Rectal smooth muscle tissue (tissue), 1 donor: Measurements from ENCODE around the gene SNX30.

Experiments
- H3K27ac ChIP-seq: one replicate; pipeline ENCODE4 v1.7.0; 2013; ENCODE audit warnings: low read depth, low read length, inconsistent platforms
- H3K27me3 ChIP-seq: one replicate; pipeline ENCODE4 v1.7.0; 2013; ENCODE audit warnings: low read length; ENCODE audit not compliant: control insufficient read depth, insufficient read depth
- H3K36me3 ChIP-seq: one replicate; pipeline ENCODE4 v1.7.0; 2013; ENCODE audit warnings: low read length; ENCODE audit not compliant: control insufficient read depth, insufficient read depth
- H3K4me1 ChIP-seq: one replicate; pipeline ENCODE4 v1.7.0; 2013; ENCODE audit warnings: low read length; ENCODE audit not compliant: control insufficient read depth, insufficient read depth
- H3K4me3 ChIP-seq: one replicate; pipeline ENCODE4 v1.7.0; 2013; ENCODE audit warnings: low read length
- H3K9ac ChIP-seq: one replicate; pipeline ENCODE4 v1.7.0; 2013; ENCODE audit warnings: low read length

SNX30 gene

DNA sequence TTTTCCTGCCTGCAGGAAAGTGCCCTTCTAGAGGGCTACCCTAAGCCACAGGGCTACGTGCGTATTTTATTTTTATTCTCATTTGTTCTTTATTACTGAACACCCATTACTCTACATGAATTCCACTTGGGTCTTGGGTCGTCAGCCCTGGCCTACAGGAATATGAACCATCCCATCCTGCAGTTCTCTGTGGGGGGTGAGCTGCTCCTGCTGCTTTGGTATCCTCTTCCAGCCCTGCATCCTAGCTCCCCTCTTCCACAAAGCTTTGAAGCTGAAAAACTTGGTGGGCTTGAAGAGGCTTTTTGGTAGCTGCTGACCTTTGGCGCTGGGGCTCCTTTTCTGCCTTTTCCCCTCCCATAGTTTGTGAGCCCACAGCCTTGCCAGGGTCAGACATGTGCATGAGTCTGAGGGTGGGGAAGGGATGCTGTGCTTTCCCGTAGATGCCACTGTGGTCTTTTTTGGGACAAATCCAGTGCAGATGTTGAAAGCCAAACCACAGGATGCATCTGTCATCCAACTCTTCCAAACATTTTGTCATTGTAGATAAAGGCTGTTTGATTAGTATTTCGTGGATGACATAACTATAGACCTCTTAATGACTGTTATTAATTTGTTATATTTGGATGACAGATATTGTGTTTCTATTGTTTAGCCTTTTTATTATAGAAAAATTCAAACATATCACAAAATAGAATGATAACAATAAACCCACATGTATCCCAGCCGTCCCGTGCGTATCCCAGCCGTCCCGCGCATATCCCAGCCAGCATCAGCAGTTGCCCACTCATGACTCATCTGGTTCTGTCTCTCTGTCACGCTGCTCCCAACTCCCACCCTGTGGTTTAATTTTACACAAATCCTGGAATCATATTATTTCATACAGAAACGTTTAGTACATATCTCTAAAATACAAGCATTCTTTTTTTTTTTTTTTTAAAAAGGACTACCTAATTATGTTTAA is 96.2 kb downstream of the SNX30 start:
- Histone ChIP-seq H3K27me3 (no peaks in the 10 kb centered on the region), H3K27ac (no peak overlapping the region), H3K9ac (no peak overlapping the region), H3K36me3 (peaks cover 7% of the 10 kb centered on the region), H3K4me1 (no peaks in the 10 kb centered on the region), H3K4me3 (no peak overlapping the region)

DNA sequence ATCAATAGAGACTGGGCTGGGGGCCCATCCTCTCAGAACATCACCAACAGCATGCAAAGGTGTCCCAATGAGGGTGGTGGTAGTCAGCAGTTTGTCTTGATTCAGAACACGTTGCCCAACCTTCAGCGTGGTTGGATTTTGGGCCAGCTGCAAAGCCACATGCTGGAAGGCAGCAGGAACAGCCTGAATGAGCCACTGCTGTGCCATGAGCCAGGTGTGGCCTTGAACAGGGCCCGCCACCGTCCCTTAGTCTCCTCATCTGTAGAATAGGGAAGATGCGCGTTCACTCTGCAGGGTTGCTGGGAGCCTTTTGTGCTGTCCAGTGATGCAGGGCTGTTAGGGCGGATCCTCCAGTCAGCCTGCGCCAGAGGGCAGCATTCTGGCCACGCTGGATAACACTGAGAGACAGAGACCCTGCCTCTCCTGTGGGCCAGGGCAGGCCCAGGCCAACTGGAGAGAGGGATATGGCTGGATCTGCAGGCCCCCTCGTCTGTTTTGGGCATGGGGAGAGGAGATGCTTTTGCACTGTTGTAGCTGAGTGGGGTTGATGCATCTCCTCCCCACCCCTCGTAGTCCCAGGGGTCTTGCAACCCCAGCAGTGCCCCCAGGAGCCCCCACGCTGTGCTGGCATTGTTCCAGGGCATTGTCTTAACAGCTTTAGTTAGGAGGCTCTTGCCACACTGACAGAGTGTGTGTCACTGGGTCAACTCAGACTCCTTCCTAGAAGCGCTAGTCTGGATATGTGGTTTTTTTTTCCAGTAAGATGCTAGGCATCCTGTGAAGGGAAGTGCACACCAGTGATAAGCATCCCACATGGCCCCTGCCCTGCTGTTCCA is 98.0 kb downstream of the SNX30 start:
- Histone ChIP-seq H3K9ac (no peak overlapping the region), H3K27me3 (no peaks in the 10 kb centered on the region), H3K36me3 (peaks cover 9% of the 10 kb centered on the region), H3K4me1 (no peaks in the 10 kb centered on the region), H3K4me3 (no peak overlapping the region), H3K27ac (no peak overlapping the region)

DNA sequence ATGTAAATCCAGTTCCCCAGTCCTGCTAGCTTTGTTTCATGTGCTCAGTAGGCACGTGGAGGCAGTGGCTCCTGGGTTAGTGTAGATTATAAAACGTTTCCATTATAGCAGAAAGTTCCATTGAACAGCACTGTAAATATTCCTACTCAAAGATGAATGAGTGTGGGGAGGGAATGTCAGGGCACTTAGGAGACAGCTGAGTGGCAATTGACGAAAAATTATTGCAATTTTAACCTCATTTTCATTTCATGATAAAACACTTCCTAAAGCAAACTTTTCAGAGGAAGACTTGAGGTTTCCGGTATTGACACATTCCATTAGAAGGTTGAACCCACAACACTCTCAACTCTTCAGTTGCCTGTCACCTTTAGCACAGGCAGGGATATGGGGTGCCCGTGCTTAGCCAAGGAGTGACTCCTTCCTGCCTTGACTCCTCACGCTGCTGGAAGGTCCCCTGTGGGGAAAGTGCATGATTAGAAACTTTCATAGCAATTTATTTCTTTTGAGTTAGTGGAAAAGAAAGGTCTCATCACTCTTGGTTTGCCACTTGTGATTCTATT is 98.9 kb downstream of the SNX30 start:
- H3K27me3 ChIP-seq, result no peaks in the 10 kb centered on the region
- H3K4me1 ChIP-seq, result no peaks in the 10 kb centered on the region
- no peak overlapping the region for H3K27ac ChIP-seq
- no peak overlapping the region for H3K9ac ChIP-seq
- no peak overlapping the region for H3K4me3 ChIP-seq
- H3K36me3 ChIP-seq, result peaks cover 9% of the 10 kb centered on the region

DNA sequence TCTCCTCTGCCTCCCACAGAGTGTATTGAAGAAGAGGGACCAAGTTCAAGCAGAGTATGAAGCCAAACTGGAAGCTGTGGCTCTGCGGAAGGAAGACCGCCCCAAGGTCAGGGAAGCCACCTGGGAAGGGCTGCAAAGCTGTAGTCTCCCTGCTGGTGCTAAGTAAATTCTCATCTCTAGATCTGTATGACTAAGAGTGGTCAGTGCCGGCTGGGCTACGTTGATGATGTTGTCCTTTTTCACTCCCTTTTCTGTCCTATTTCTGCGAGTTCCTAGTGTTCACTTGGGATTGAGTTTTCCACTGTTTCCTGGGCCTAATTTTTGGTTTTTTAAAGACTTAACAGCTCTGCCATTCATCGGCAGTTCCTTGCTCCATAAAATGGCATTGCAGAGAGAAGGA is 100.3 kb downstream of the SNX30 start:
- peaks cover 9% of the 10 kb centered on the region for H3K36me3 ChIP-seq
- no peaks in the 10 kb centered on the region for H3K27me3 ChIP-seq
- H3K27ac ChIP-seq, result no peak overlapping the region
- H3K9ac ChIP-seq, result no peak overlapping the region
- H3K4me3 ChIP-seq, result no peak overlapping the region
- H3K4me1 ChIP-seq, result no peaks in the 10 kb centered on the region

DNA sequence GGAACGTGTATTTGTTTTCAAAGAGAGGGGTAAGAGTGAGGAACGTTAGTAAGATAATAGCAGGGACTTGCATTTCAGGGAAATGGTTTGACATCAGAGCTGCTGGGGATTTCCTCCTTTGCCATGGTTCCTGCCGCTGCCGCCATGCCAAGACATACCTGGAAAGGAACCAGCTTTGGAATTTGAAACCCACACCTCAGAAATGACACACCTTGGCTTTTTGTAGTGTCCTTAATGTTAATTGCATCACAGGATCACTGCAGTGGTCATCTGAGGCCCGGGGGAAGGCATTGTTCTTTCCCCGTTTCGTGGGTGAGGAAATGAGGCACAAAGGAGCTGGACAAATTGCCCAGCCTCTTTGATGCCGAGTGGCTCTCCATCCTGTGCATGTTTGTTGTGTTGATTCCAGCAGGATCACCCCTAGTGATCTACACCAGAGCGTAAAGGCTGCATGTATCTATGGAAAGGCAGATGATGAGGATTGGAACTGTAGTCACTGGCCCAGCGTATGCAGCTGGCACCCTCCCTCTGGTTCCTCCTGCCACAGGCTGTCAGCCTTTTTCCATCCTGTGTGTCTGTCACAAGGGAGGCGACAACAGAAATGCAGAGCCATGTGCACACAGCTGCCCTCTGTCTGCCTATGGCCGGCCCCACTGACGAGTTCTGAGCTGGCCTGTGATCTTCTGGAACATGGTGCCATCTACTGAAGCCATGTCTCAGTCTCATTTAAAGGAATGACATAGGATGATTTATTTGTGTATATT is 102.4 kb downstream of the SNX30 start:
- Histone ChIP-seq H3K4me1 (no peaks in the 10 kb centered on the region), H3K9ac (no peak overlapping the region), H3K27me3 (no peaks in the 10 kb centered on the region), H3K27ac (no peak overlapping the region), H3K4me3 (no peak overlapping the region), H3K36me3 (peaks cover 9% of the 10 kb centered on the region)

DNA sequence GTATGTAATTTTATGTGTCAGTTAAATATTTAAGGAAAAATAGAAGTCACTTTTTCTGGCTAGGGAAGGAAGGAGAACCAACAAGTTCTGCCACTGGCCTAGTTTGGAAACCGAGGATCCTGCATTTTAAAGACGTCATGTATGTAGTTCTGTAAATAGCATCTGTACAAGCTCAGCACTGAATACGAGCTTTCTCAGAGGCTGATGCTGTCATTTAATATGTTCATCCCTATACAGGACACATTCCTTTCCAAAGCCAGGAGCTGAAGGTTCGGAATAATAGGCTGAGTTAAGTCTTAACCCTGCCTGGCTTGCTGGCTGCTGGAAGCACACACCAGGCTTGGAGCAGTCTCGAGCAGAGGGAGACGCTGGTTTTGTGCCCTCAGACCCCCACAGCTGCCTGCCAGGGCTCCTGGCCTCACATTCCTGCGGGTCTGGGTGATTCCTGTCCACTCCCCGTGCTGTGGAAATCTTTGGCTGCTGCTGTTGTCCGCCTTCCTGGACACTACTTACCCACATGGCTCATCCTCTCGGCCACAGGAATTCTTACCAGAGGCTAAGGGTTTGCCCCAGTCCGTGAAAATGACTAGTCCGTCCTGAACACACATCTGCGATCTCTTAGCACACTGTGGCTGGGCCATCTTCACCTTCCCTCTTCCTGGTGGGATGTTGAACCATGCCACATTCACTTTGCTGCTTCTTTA is 103.5 kb downstream of the SNX30 start:
- Histone ChIP-seq H3K36me3 (peaks cover 9% of the 10 kb centered on the region), H3K27me3 (no peaks in the 10 kb centered on the region), H3K27ac (no peak overlapping the region), H3K9ac (no peak overlapping the region), H3K4me1 (no peaks in the 10 kb centered on the region), H3K4me3 (no peak overlapping the region)

DNA sequence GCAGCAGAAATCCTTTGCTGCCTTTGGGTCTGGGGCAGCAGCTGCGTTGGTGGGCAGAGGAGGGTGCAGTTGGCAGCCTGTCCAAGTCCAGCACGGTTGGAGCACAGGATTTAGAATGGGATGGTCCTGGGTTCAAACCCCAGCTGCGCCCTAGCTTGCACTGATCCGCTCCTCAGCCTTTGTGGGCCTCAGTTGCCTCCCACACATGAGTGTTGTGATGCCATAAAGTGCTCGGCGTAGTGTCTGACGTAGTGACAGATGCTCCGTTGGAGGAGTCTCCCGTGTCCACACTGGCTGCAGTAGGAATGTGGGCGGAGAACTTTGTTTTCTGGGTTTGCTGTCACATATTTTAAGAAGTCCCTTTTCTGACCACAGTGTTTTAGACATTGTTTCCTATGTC is 104.1 kb downstream of the SNX30 start:
- Histone ChIP-seq H3K9ac (no peak overlapping the region), H3K4me3 (no peak overlapping the region), H3K36me3 (peaks cover 9% of the 10 kb centered on the region), H3K27me3 (no peaks in the 10 kb centered on the region), H3K4me1 (no peaks in the 10 kb centered on the region), H3K27ac (no peak overlapping the region)

DNA sequence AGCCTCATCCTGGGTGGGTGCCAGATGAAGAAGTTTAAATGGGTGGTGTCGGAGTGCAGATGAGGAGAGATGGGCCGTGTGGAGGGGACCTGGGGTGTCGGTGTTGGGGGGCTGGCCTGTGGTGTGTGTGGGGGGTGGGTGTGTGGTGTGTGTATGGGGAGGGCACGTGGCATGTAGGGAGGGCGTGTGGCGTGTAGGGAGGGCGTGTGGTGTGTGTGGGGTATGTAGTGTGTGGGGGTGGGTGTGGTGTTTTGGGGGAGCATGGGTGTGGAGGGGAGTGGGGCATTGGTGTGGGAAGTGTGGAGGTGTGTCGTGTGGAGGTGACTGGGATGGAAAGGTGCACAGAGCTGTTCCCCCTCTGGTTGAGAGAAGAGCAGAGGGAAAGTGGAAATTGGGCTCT is 105.6 kb downstream of the SNX30 start:
- no peaks in the 10 kb centered on the region for H3K4me1 ChIP-seq
- H3K4me3 ChIP-seq, result no peak overlapping the region
- H3K9ac ChIP-seq, result no peak overlapping the region
- no peaks in the 10 kb centered on the region for H3K27me3 ChIP-seq
- H3K36me3 ChIP-seq, result peaks cover 3% of the 10 kb centered on the region
- no peak overlapping the region for H3K27ac ChIP-seq

DNA sequence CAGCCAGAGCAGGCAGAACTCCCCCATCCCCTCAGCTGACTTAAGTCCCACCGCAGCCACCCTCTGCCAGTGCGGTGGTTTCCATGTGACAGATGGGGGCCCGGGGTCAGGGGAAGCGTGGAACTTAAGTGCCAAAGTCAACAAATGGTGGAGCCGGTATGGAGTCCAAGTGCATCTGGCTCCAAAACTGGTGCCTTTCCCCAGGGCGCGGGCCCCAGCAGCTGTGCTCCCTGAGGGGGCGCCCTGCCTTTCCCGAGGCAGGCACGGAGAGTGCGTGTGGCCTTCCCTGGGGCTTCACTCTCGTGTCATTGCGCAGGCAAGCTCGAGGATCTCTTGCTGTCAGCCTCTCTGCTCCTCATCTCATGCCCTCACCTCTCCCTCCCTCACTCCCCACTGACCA is 106.3 kb downstream of the SNX30 start:
- H3K4me1 ChIP-seq, result no peaks in the 10 kb centered on the region
- H3K27me3 ChIP-seq, result no peaks in the 10 kb centered on the region
- no peak overlapping the region for H3K27ac ChIP-seq
- H3K36me3 ChIP-seq, result peaks cover 2% of the 10 kb centered on the region
- H3K4me3 ChIP-seq, result no peak overlapping the region
- H3K9ac ChIP-seq, result no peak overlapping the region

DNA sequence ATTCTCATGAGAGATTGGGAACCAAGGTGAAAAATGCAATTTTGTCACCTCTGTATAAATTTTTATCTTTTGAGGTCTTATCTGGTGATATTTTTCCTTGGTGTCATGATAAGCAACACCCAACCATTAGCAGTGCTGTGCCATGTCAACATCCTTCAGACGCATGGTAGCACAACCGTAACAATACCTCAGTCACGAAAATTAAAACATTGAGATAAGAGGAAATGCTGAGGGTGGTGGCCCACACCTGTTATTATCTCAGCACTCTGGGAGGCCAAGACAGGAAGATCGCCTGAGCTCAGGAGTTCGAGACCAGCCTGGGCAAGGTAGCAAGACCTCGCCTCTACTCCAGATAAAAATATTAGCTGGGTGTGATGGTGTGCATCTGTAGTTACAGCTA is 107.4 kb downstream of the SNX30 start:
- H3K4me3 ChIP-seq, result no peak overlapping the region
- no peak overlapping the region for H3K9ac ChIP-seq
- H3K27ac ChIP-seq, result no peak overlapping the region
- H3K4me1 ChIP-seq, result no peaks in the 10 kb centered on the region
- no peaks in the 10 kb centered on the region for H3K27me3 ChIP-seq
- no peaks in the 10 kb centered on the region for H3K36me3 ChIP-seq

DNA sequence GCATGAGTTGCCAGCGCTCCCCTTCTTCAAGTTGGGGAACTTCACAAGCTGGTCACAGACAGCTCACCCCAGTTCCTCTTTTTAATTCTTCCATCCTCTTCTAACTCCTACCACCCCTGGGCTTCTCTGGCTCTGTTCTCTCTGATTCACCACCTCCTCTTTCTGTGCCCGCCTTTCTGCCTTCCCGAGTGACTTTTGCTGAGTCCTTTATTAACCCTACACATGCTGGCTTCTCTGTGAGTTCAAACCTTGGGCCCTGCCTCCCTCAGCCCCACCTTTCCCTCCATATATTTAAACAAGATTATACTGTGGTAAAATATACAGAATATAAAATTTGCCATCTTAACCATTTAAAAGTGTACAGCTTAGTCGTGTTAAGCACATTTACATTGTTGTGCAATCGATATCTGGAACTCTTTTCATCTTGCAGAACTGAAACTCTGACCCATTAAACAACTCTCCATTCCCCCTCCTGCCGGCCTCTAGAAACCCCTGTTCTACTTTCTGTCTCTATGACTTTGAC is 108.1 kb downstream of the SNX30 start:
- Histone ChIP-seq H3K27me3 (no peaks in the 10 kb centered on the region), H3K4me3 (no peak overlapping the region), H3K9ac (no peak overlapping the region), H3K4me1 (no peaks in the 10 kb centered on the region), H3K27ac (no peak overlapping the region), H3K36me3 (no peaks in the 10 kb centered on the region)
